DOHH2 (cell line): Measurements from ENCODE around the gene CSF1.

Experiments
- CTCF ChIP-seq: fragments of 200-600 bp; sonication (generic); IDR thresholded peaks from one replicate; pipeline ENCODE4 v1.5.1; 2014; ENCODE audit warnings: antibody characterized with exemption, mild to moderate bottlenecking, low read depth, low read length; ENCODE audit not compliant: poor library complexity, severe bottlenecking
- EZH2phosphoT487 ChIP-seq: fragments of 200-600 bp; sonication (generic); IDR thresholded peaks from 2 replicates; pipeline ENCODE4 v1.6.1; 2017; ENCODE audit warnings: borderline replicate concordance, mild to moderate bottlenecking, antibody characterized with exemption, low read length, moderate library complexity, mixed read lengths

- no peak for TF ChIP-seq CTCF
- no peak for TF ChIP-seq EZH2phosphoT487
Measured at GRCh38 chr1:109919303-109919702, 8.7 kb downstream of the CSF1 start.
